Epithelial cell of proximal tubule (primary cell): ENCODE measurements around the gene CKAP2L. TPM values are rescaled to one million over a fixed set of nuclear protein-coding genes. Genes with fewer than 3 reads are reported as not detected.

Experiments used
- DNase-seq: peaks from one replicate; pipeline ENCODE4 v3.0.0-alpha.2; 2011; ENCODE audit warnings: low read depth
- H3K4me3 ChIP-seq: 2 replicates; pipeline ENCODE4 v1.5.1; 2011; ENCODE audit warnings: low read depth, mild to moderate bottlenecking, low read length
- CTCF ChIP-seq: conservative IDR thresholded peaks from 2 replicates; pipeline ENCODE4 v1.5.1; 2012; ENCODE audit warnings: low read depth, mild to moderate bottlenecking, low read length
- total RNA-seq: library from RNA; depleted of rRNA; stranded (reverse); fragments of >200 nt; gene quantifications from 2 replicates; pipeline ENCODE4 v1.2.3, GENCODE V29; 2015

CKAP2L gene
- total RNA-seq, 1 donor from 2014 or later, result 23.4 TPM

GRCh38 chr2:112791019-112791418, 26.6 kb upstream of the CKAP2L start:
- no peak for TF ChIP-seq CTCF
- DNase-seq, result no peak
- H3K4me3 ChIP-seq, result no peak overlapping the region

- TF ChIP-seq CTCF, result no peak
- DNase-seq, result no peak
- no peak overlapping the region for H3K4me3 ChIP-seq
Measured at GRCh38 chr2:112790305-112790704, 25.9 kb upstream of the CKAP2L start.

- TF ChIP-seq CTCF, result no peak
- H3K4me3 ChIP-seq, result no peak overlapping the region
- DNase-seq, result no peak
Measured at GRCh38 chr2:112789186-112789585, 24.8 kb upstream of the CKAP2L start.

GRCh38 chr2:112788653-112789052, 24.2 kb upstream of the CKAP2L start:
- no peak for TF ChIP-seq CTCF
- H3K4me3 ChIP-seq, result no peak overlapping the region
- DNase-seq, result no peak

GRCh38 chr2:112787729-112788393, 23.5 kb upstream of the CKAP2L start:
- H3K4me3 ChIP-seq, result no peak overlapping the region
- TF ChIP-seq CTCF, result no peak

GRCh38 chr2:112787294-112787693, 22.9 kb upstream of the CKAP2L start:
- DNase-seq, result no peak
- no peak for TF ChIP-seq CTCF
- no peak overlapping the region for H3K4me3 ChIP-seq

More at GRCh38 chr2:112787729-112788393, 23.5 kb upstream of the CKAP2L start:
- no peak for DNase-seq
